ENCODE data around the gene PRKCQ. TPM values are rescaled to one million over a fixed set of nuclear protein-coding genes. Genes with fewer than 3 reads are reported as not detected.

The PRKCQ gene
- total RNA-seq, 1 experiment from 2014 or later = 0.73 TPM

- CTCF ChIA-PET = interaction anchor here (0.5 kb wide), 1 partner anchor 166 kb away, joined by 3 read pairs; no protein-coding TSS in a partner anchor
- peaks cover 7% of the 10 kb centered on the region for H3K9me3 Mint-ChIP-seq (ENCODE audit: low read depth, unreplicated experiment)
- TF ChIP-seq CTCF (IDR thresholded peaks at IDR 0.05; ENCODE audit: unreplicated experiment) = no peak
- BruUV-seq (replicated peaks) = no TSS peak
- DNase-seq = no peak
- H3K36me3 Mint-ChIP-seq (ENCODE audit: insufficient read depth, unreplicated experiment) = no peaks in the 10 kb centered on the region
- H3K27ac Mint-ChIP-seq (ENCODE audit: unreplicated experiment) = no peak overlapping the region
- intact Hi-C loops (cut with micrococcal nuclease; ENCODE audit: unreplicated experiment) = no loop called here
- no peak overlapping the region for H3K4me3 Mint-ChIP-seq (ENCODE audit: low read depth, unreplicated experiment)
- H3K4me1 Mint-ChIP-seq (ENCODE audit: low read depth, unreplicated experiment) = no peaks in the 10 kb centered on the region
- peaks cover 60% of the 10 kb centered on the region for H3K27me3 Mint-ChIP-seq (ENCODE audit: unreplicated experiment)
Measured at GRCh38 chr10:6457376-6457775, 122.7 kb downstream of the PRKCQ start.

- no TSS peak for BruUV-seq (replicated peaks)
- Mint-ChIP-seq H3K36me3 (ENCODE audit: insufficient read depth, unreplicated experiment) (no peaks in the 10 kb centered on the region), H3K27me3 (ENCODE audit: unreplicated experiment) (peaks cover 47% of the 10 kb centered on the region), H3K4me1 (ENCODE audit: low read depth, unreplicated experiment) (no peaks in the 10 kb centered on the region), H3K9me3 (ENCODE audit: low read depth, unreplicated experiment) (peaks cover 7% of the 10 kb centered on the region), H3K27ac (ENCODE audit: unreplicated experiment) (no peak overlapping the region), H3K4me3 (ENCODE audit: low read depth, unreplicated experiment) (no peak overlapping the region)
- intact Hi-C loops (cut with micrococcal nuclease; ENCODE audit: unreplicated experiment) = no loop called here
- CTCF ChIA-PET = no interaction called here
- no peak for DNase-seq
- TF ChIP-seq CTCF (IDR thresholded peaks at IDR 0.05; ENCODE audit: unreplicated experiment) = no peak
Measured at GRCh38 chr10:6456067-6456466, 124.0 kb downstream of the PRKCQ start.

GRCh38 chr10:6455592-6455991 is 124.5 kb downstream of the PRKCQ start:
- no TSS peak for BruUV-seq (replicated peaks)
- H3K9me3 Mint-ChIP-seq (ENCODE audit: low read depth, unreplicated experiment) = peaks cover 3% of the 10 kb centered on the region
- H3K4me1 Mint-ChIP-seq (ENCODE audit: low read depth, unreplicated experiment) = no peaks in the 10 kb centered on the region
- no peaks in the 10 kb centered on the region for H3K36me3 Mint-ChIP-seq (ENCODE audit: insufficient read depth, unreplicated experiment)
- CTCF ChIA-PET = no interaction called here
- DNase-seq = no peak
- H3K27me3 Mint-ChIP-seq (ENCODE audit: unreplicated experiment) = peaks cover 42% of the 10 kb centered on the region
- H3K4me3 Mint-ChIP-seq (ENCODE audit: low read depth, unreplicated experiment) = no peak overlapping the region
- no peak overlapping the region for H3K27ac Mint-ChIP-seq (ENCODE audit: unreplicated experiment)
- intact Hi-C loops (cut with micrococcal nuclease; ENCODE audit: unreplicated experiment) = no loop called here
- no peak for TF ChIP-seq CTCF (IDR thresholded peaks at IDR 0.05; ENCODE audit: unreplicated experiment)

GRCh38 chr10:6446711-6447110 is 133.4 kb downstream of the PRKCQ start:
- Mint-ChIP-seq H3K27ac (ENCODE audit: unreplicated experiment) (no peak overlapping the region), H3K4me1 (ENCODE audit: low read depth, unreplicated experiment) (no peaks in the 10 kb centered on the region), H3K9me3 (ENCODE audit: low read depth, unreplicated experiment) (no peaks in the 10 kb centered on the region), H3K4me3 (ENCODE audit: low read depth, unreplicated experiment) (no peak overlapping the region), H3K27me3 (ENCODE audit: unreplicated experiment) (peaks cover 49% of the 10 kb centered on the region), H3K36me3 (ENCODE audit: insufficient read depth, unreplicated experiment) (no peaks in the 10 kb centered on the region)
- intact Hi-C loops (cut with micrococcal nuclease; ENCODE audit: unreplicated experiment) = loop anchor here (10.0 kb wide), 1 partner anchor 108 kb away; no protein-coding TSS in a partner anchor
- no peak for TF ChIP-seq CTCF (IDR thresholded peaks at IDR 0.05; ENCODE audit: unreplicated experiment)
- BruUV-seq (replicated peaks) = no TSS peak
- no peak for DNase-seq
- CTCF ChIA-PET = no interaction called here

Data from Calu3 (cell line).